Stimulated activated CD4-positive, alpha-beta T cell treated with anti-CD3 and anti-CD28 coated beads, TNF-alpha, amount 100 ng/mL, for 24 hours (primary cell): ENCODE data around the gene INO80D.
"Not testable (repeated sequence)": the region's sequence is repeated elsewhere in the genome, so short reads cannot be mapped to it uniquely, and the experiment has no call there.

ENCODE experiments used
- DNase-seq, 3 experiments: peaks; one replicate each; pipeline ENCODE4 v3.0.0-alpha.2; 2020; ENCODE audit warnings: low read depth in 3 of 3

INO80D gene

DNA sequence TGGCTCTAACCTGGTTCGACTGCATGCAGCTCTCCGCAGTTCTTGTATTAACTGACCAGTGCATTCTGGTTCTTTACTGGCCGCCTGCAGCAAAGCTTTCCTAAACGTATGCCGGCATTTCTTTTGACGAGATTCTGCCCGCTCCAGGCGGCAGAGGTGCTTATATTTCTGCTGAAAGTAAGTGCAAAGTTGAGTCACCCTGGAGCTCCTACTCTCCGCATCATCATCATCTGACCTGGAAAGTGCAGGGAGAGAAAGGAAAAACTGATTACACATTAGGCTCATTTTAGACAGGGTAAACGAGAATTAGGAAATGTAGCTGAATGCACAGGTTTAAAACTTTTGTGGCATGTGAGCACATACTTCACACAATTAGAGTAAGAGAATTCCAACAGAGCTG is 57.9 kb downstream of the INO80D start:
- DNase-seq, result no peak

DNA sequence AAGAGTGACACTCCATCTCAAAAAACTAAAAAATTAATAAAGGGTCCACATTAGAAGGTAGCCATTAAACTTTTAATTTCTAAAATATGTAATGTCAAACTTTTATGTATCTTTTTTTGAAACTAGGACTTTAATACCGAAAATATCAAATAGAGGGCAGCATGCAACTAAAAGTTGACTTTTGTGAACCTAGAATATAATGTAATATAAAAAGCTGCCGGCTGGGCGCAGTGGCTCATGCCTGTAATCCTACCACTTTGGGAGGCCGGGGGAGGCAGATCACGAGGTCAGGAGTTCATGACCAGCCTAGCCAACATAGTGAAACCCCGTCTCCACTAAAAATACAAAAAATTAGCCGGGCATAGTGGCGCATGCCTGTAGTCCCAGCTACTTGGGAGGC is 62.8 kb downstream of the INO80D start:
- DNase-seq, result no peak

DNA sequence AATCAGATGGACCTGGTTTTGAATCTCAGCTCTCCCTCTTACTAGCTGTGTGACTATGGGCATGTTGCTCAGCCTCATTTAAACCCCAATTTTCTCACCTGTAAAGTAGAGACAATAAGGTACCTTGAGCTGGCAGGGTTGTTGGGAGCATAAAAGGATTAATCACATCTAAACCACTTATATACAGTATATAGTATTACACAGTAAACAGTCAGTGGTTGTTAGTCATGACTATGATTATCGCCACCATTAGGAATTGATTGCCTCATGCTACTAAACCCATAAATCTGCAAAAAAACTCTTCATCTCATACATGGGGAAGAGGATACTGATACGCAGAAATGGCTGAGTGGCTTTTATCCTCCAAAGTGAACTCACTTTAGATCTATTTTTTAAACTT is 65.8 kb downstream of the INO80D start:
- no peak for DNase-seq

DNA sequence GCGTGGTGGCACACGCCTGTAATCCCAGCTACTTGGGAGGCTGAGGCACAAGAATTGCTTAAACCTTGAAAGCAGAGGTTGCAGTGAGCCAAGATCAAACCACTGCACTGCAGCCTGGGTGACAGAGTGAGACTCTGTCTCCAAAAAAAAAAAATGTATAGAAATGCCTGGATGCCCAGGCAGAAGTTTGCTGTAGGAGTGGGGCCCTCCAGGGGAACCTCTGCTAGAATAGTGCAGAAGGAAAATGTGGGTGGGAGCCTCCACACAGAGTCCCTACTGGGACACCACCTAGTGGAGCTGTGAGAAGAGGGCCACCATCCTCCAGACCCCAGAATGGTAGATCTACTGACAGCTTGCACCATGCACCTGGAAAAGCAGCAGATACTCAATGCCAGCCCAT is 70.2 kb downstream of the INO80D start:
- not testable (repeated sequence) for DNase-seq

DNA sequence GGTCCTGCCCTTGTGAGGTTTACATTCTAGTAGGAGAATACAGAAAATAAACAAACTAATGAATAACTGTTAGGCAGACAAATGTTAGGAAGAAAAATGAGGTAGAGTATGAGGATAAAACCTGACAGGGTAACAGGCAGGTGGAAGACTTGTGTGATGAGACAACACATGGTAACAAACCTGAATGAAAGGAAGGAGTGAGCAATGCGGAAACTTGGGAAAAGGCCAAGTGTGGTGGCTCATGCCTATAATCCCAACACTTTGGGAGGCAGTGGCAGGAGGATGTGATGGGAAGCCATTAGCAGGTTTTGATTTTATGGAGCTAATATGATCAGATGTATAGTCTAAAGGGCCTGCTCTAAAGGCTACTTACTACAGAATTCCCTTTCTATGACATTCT is 74.2 kb downstream of the INO80D start:
- DNase-seq, result no peak

DNA sequence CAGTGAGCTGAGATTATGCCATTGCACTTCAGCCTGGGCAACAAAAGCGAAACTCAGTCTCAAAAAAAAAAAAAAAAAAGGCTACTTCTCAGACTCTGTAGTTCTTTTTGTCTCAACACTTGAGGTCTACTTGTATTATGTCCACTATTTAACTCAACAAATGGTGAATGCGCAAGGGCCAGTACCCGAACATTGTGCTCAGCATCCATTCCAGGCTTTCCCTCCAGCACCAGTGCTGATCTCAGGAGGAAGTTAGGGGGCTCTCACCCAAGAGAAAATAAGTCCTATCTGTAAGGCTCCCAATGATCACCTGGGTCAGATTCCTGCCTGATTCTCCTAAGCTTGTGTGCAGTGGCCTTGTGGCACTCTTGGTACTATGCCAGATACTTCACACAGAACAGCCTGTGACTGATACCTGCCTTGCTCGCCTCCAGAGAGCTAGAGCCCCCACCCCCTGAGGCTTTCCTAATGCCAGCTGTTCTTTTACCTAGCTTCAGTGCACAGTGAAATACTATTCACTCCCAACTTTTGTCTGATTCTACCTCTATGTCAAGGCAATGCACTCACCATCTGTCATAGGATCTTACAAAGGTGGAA is 74.9 kb downstream of the INO80D start:
- DNase-seq, result no peak

DNA sequence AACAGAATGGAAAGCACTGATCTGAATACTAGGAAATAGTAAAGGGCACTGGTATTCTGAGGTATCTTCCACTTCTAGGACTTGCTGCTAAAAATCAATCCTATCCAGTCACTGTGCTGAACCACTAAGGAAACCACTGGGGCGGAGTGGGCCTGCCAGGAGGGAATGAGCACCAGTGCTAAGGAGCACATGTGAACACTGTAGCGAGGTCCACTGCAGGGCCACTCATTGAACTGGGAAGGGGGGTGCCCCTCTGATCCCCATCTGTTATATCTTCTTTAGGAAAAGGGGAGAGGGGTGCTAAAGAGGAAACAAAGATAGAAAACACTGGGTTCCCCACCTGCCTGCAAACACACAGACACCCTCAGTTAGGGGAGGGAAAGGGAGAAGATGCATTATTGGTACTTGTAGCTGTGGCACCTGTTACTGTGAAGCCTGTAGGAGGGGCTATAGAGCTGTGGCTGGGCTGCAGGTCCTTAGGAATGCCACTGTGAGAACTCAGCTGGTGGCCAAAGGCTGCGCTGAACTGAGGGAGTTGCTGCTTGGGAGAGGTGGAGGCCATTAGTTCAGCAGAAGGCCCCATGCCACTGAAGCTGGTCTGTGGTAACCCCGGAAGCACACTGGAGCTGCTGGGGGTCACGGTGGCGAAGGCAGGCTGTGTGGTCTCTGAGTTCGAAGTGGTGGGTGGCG is 81.8 kb downstream of the INO80D start:
- DNase-seq, result no peak

DNA sequence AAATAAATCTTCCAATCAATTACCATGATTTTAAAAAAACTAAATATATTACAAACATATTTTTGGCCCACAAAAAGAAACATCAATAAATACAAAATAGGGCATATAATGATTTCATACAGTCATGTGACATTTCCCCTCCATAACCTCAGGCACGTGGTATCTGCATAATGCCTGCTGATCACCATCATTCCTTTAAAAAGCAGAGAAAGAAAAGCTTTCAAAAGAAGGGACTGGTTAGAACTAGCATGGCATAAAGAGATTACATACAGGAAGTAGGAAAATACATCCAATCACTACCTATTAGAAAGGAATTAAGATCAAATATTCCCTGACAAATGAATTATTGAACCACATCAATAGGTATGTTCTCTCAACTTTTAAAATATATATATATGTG is 83.5 kb downstream of the INO80D start:
- no peak for DNase-seq

DNA sequence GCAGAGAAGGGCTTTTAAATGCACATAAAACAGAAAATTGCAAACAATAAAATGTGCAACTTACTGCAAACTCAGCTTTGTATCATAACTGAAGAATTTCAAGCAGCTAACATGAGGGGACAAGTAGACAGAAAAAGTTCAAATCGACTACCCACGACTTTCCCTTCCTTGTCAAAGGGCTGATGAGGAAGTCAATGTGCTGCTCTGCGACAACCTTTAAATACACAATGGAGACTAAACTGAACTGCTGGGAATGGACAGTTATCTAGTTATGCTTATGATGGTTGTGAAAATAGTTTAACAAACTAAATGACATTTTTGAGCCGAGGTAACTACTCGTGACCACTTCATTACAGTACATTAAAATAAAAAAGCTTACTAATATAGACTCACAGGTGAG is 84.1 kb downstream of the INO80D start:
- no peak for DNase-seq

DNA sequence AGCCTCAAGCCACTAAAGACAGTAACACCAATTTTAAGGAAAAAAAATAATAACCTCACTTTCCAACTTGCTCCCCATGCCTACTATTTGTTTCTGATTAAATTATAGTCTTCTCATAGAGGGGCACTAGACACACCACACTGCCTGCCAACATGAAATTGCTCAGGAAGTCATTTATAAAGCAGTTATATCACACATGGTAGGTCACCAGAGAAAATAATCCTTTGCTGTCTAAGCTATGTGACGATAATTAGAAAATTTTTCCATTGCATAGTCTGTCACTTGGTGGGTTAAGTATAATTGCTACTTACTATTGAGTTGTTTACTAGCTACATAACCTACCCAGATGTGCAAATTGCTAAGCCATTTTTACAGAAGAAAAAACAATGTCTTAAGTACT is 85.2 kb downstream of the INO80D start:
- DNase-seq, result no peak

DNA sequence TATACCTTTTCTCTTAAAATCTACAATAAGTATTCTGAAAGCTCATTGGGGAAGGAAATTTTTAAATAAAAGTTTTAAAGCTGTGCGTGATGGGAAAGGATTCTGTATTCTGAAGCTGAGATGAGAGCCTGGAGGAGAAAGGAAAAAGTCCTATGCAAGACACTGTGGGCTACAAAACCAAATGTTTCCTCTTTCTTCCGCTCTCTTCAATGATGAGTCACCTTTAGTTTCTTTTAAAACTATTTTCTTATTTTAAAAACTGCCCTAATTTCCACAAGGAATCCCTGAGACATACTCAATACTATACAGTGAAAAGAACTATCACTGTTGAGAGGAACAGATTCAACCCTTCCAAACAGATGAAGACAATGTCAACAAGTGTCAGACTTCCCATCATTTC is 87.4 kb downstream of the INO80D start:
- no peak for DNase-seq

DNA sequence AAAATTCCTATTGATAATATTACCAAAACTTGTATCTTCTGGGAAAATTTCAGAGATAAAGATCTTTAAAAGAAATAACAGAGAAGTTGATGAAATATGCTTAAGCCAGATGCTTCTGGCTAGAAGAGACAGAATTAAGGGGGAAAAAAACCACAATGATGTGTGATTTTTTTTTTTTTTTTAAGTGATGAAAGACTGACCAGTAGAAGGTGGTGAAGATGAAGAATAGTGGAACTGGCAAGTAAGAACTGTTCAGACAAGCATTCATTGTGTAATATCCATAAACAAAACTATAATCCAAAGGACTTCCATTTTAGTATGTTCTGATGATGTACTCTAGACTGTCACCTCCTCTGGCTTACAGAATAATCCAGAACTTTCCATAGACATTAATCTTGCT is 89.8 kb downstream of the INO80D start:
- no peak for DNase-seq

DNA sequence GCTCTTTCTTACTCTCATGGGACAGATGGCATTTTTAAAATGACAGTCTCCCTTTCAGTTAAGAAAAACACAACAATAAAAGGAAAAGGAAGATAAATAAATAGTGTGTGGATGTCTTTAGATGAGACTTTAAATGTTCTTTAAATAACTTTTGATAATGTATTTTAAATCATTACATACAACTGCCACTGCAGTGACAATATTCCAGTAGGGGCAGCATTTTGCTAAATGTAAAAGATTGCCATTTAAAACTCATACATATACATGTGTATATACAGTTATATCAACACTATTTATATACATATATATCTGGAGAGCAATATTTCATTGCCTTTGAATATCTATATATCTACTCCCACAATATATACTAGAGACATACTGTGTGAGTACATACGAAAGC is 90.7 kb downstream of the INO80D start:
- no peak for DNase-seq

DNA sequence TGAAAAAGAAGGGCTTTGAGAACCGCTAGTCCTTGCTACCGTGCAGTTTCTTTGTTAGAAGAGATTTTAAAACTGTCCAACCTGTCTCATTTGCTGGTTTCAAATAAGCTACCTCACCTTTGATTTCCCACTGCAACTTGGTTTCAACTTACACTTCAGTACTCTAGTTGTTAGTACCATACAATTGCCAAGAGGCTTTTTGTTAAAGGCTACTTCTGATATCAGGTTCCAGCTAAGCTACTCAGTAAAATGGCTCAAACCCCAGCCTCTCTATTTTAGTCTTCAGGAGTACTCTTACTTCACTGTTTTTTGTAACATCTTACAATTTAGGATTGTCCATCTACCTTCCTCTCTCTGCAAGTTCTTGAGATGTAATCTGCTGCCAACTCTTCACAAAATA is 91.6 kb downstream of the INO80D start:
- DNase-seq, result no peak

DNA sequence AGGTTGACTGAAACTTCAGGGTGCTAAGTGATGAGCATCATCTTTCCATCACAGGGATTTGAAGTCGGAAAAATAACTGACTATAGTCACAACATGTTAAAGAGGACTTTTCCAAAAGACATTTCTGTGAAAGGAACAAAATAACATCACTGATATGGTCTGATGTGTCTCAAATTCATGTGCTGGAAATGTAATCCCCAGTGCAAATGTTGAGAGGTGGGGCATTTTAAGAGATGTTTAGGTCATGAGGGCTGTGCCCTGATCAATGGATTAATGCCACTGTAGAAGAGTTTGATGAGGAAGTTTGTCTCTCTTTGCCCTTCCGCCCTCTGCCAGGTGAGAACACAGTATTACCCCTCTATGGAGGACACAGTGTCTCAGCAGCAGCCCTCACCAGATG is 95.9 kb downstream of the INO80D start:
- DNase-seq, result no peak

DNA sequence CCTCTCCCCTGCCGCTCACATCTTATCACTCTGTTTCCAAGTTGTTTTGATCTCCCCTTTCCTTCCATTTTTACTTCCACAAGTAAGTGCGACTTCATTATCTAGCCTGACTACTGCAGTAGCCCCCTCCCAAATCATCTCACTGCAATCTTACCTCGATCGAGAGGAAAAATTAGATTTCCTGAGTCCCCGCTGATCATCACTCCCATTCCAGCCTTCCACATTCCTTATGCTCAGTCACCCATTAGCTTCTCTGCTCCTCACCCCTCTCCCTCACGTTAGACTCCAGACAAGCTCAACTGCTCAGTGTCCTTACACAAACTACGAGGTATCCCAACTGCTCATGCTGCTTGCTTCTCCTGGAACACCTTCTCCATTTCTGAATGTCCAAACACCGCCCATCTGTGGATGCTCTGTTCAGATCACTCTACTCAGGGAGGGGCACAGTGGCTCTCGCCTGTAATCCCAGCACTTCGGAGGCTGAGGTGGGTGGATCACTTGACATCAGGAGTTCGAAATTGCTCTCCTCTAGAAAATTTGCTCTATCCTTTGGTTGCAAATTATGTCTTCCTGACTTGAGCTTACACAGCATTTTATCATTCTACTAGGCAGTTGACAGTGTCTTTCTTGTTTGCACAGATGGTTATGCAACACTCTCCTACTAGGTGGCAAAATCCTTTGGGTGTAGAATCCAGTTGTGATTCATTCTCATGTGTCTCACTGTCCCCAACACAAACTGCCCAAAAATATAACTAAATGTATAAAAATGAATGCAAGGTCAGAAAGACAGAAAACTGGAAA is 96.5 kb downstream of the INO80D start:
- DNase-seq, result no peak

DNA sequence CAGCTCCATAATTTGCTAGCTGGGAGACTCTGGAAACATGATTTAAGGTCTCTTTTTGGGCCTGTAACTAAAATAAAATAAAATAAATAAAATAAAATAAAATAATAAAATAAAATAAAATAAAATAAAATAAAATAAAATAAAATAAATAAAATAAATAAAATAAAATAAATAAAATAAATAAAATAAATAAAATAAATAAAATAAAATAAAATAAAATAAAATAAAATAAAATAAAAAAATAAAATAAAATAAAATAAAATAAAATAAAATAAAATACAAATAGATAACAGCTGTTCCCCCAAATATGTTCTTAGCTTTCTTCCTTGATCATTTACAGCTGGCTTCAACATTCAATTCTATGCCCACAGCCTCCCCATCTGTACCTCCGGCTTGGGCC is 97.3 kb downstream of the INO80D start:
- not testable (repeated sequence) for DNase-seq

DNA sequence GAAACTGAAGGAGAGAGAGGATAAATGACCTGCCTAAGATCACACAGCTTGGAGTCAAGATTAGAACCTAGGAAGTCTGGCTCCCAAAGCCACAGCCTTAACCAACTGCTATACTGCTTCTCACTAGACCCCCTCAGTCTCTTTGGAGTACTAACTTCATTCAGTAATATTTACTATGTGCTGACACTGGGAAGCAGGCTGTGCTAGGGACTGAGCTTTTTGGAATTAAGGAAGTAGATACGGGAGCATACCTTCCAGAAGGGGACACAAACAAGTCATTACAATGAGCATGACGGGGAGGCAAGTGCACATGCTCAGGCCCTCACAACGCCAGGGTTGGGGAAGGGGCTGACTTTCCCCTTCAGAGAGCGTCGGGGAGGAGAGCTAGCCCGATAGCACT is 97.7 kb downstream of the INO80D start:
- no peak for DNase-seq

DNA sequence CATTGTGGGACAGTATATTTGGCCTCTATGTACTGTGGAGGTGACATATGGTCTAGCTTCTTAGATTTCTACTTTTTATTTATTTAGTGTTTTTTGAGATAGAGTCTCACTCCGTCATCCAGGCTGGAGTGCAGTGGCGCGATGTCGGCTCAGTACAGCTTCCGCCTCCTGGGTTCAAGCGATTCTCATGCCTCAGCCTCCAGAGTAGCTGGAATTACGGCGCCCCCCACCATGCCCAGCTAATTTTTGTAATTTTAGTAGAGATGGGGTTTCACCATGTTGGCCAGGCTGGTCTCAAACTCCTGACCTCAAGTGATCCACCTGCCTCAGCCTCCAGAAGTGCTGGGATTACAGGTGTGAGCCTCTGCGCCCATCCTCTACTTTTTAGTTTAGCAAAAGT is 99.6 kb downstream of the INO80D start:
- not testable (repeated sequence) for DNase-seq

DNA sequence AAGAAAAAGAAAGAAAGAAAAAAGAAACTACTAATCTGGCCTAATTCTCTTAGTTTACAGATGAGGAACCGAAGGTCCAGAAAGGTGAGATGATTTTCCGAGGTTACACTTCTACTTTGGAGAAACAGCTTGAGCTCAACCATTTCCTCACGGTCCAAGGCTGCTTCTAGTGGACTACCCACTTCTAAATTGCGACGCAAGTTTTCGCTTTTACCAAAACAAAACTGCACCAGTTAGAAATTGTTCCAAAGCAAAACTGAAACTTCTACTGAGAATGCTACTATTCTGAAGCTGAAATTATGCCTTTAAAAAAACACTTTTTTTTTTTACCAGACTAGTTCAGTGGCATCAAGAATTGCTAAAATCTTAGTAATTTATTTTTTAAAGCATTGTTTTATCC is 101.6 kb downstream of the INO80D start:
- DNase-seq, result no peak

DNA sequence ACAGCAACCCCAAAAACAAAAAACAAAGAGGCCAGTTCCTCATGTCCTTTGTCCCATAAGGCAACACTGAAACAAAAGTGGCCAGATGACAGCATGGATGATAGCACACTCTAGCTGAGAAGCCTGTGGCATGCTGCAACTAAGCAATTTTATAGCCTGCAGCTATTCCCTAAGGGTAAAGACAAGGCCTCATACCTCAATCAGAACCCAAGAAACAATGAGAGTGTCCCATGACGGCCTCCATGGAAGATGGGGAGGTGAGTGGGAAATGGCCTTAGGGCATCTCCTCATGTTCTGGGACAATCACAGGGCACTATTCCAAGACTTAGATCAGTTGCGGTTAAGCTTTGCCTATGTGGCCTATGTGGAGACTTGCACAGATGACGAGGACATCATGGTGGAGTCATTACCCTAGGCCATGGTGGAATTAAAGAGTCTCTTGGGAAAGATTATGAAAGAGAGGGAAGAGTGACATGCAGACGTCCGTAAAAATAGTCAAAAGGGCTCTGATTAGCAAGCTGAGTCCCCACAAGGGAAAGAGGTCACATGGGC is 103.1 kb downstream of the INO80D start:
- no peak for DNase-seq

DNA sequence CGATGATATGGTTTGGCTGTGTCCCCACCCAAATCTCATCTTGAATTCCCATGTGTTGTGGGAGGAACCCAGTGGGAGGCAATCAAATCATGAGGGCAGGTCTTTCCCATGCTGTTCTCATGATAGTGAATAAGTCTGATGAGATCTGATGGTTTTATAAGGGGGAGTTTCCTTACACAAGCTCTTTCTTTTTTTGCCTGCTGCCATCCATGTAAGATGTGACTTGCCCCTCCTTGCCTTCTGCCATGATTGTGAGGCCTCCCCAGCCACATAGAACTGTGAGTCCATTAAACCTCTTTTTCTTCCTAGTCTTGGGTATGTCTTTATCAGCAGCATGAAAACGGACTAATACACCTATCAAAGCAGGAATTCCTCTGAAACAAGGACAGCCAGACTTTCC is 107.2 kb downstream of the INO80D start:
- DNase-seq, result not testable (repeated sequence)

DNA sequence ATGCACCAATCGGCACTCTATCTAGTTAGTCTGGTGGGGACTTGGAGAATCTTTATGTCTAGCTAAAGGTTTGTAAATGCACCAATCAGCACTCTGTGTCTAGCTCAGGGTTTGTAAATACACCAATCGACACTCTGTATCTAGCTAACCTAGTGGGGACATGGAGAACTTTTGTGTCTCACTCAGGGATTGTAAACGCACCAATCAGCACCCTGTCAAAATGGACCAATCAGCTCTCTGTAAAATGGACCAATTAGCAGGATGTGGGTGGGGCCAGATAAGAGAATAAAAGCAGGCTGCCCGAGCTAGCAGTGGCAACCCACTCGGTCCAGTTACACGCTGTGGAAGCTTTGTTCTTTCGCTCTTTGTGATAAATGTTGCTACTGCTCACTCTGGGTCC is 108.3 kb downstream of the INO80D start:
- not testable (repeated sequence) for DNase-seq
